Mucosa of descending colon (tissue), 3 donors: ENCODE data around the gene TMEM229A. TPM values are rescaled to one million over a fixed set of nuclear protein-coding genes. Genes with fewer than 3 reads are reported as not detected.

Experiments
- ATAC-seq: fragments of 200-7000 bp; cut with Tn5 transposase; one replicate; pipeline ENCODE4 v1.9.1; 2020; ENCODE audit warnings: mild to moderate bottlenecking, moderate library complexity
- DNase-seq, 3 donors: peaks; one replicate each; pipeline ENCODE4 v3.0.0-alpha.2; 2020
- H3K36me3 ChIP-seq: fragments of 200-600 bp; one replicate; pipeline ENCODE4 v1.8.0; 2021; ENCODE audit warnings: low read depth, mild to moderate bottlenecking
- H3K4me1 ChIP-seq: fragments of 200-600 bp; one replicate; pipeline ENCODE4 v1.8.0; 2021; ENCODE audit warnings: low read depth, mild to moderate bottlenecking
- H3K4me3 ChIP-seq: fragments of 200-600 bp; one replicate; pipeline ENCODE4 v1.8.0; 2021; ENCODE audit warnings: mild to moderate bottlenecking
- H3K9me3 ChIP-seq: fragments of 200-600 bp; one replicate; pipeline ENCODE4 v1.8.0; 2021; ENCODE audit warnings: mild to moderate bottlenecking
- CTCF ChIP-seq: fragments of 200-600 bp; IDR thresholded peaks from one replicate; pipeline ENCODE4 v1.8.0; 2022; ENCODE audit warnings: antibody characterized with exemption, mild to moderate bottlenecking
- intact Hi-C, 2 donors: fragments of 100-400 bp; cut with DNase I in 1 of 2; cut with micrococcal nuclease in 1 of 2; formaldehyde crosslinking; loops; one replicate each; pipeline versions ENCODE4 v1.11.0 to v1.11.1; 2022; cut with DNase I, micrococcal nuclease
- total RNA-seq, 3 donors: library from RNA; stranded (reverse); fragmentation: NEBNext Ultra II Directional in 2 of 3; extraction: Animal tissue kit (Norgen Biotek cat#: 25700) in 2 of 3; gene quantifications; one replicate each; pipeline versions ENCODE4 v1.2.1 to v1.2.4, GENCODE V29; 2021 to 2023
- donor health status: DM: no; HTN: no; CAD: no; lungs with moderate emphysema.
- donor health status: DM: no; HTN: no; CAD: no.
- donor health status: DM: no; HTN: yes; CAD: no.

TMEM229A gene
- total RNA-seq, 3 donors from 2014 or later = 0.14 to 0.32 TPM; not detected in 1

GRCh38 chr7:123998921-123999320 lies 33.9 kb downstream of the TMEM229A start:
- H3K4me1 ChIP-seq = no peaks in the 10 kb centered on the region
- intact Hi-C loops = no loop called here
- H3K36me3 ChIP-seq = no peaks in the 10 kb centered on the region
- peaks cover 2% of the 10 kb centered on the region for H3K9me3 ChIP-seq
- no peak for TF ChIP-seq CTCF
- no peak for DNase-seq
- H3K4me3 ChIP-seq = no peak overlapping the region
- no peak for ATAC-seq

GRCh38 chr7:123996327-123996625 lies 36.6 kb downstream of the TMEM229A start:
- ATAC-seq (no peak), DNase-seq (no peak)
- no peaks in the 10 kb centered on the region for H3K9me3 ChIP-seq
- H3K36me3 ChIP-seq = no peaks in the 10 kb centered on the region
- TF ChIP-seq CTCF = no peak
- no peaks in the 10 kb centered on the region for H3K4me1 ChIP-seq
- intact Hi-C loops = no loop called here
- no peak overlapping the region for H3K4me3 ChIP-seq

- Histone ChIP-seq H3K4me1 (no peaks in the 10 kb centered on the region), H3K9me3 (no peaks in the 10 kb centered on the region), H3K36me3 (no peaks in the 10 kb centered on the region), H3K4me3 (no peak overlapping the region)
- intact Hi-C loops = no loop called here
- TF ChIP-seq CTCF = no peak
- DNase-seq (no peak), ATAC-seq (no peak)
Measured at GRCh38 chr7:123995617-123996326, 37.1 kb downstream of the TMEM229A start.

- no peak for TF ChIP-seq CTCF
- ATAC-seq = no peak
- intact Hi-C loops = no loop called here
Measured at GRCh38 chr7:123994449-123994848, 38.4 kb downstream of the TMEM229A start.

GRCh38 chr7:123993996-123994395 lies 38.9 kb downstream of the TMEM229A start:
- H3K4me1 ChIP-seq = no peaks in the 10 kb centered on the region
- H3K4me3 ChIP-seq = no peak overlapping the region
- ATAC-seq (no peak), DNase-seq (no peak)
- H3K36me3 ChIP-seq = no peaks in the 10 kb centered on the region
- no peaks in the 10 kb centered on the region for H3K9me3 ChIP-seq
- intact Hi-C loops = no loop called here
- no peak for TF ChIP-seq CTCF

More at GRCh38 chr7:123994449-123994848, 38.4 kb downstream of the TMEM229A start:
- H3K9me3 ChIP-seq = no peaks in the 10 kb centered on the region
- no peaks in the 10 kb centered on the region for H3K36me3 ChIP-seq
- no peak for DNase-seq
- no peaks in the 10 kb centered on the region for H3K4me1 ChIP-seq
- no peak overlapping the region for H3K4me3 ChIP-seq
